ENCODE measurements around the gene MAN1B1. TPM values are rescaled to one million over a fixed set of nuclear protein-coding genes. Genes with fewer than 3 reads are reported as not detected.

Gene MAN1B1
- total RNA-seq, 1 donor from 2014 or later: 59.8 TPM

GRCh38 chr9:137052293-137052692 lies 34.5 kb upstream of the MAN1B1 start:
- no peak for TF ChIP-seq CTCF (IDR thresholded peaks at IDR 0.05; ENCODE audit: partially characterized antibody, unreplicated experiment)
- H3K9me3 Mint-ChIP-seq (ENCODE audit: unreplicated experiment): no peaks in the 10 kb centered on the region
- H3K36me3 Mint-ChIP-seq (ENCODE audit: unreplicated experiment): no peaks in the 10 kb centered on the region
- peaks cover 2% of the 10 kb centered on the region for H3K4me1 Mint-ChIP-seq (ENCODE audit: low read depth, unreplicated experiment)
- peaks cover 9% of the 10 kb centered on the region for H3K27me3 Mint-ChIP-seq (ENCODE audit: unreplicated experiment)
- no peak overlapping the region for H3K4me3 Mint-ChIP-seq (ENCODE audit: unreplicated experiment)
- H3K27ac Mint-ChIP-seq (ENCODE audit: unreplicated experiment): no peak overlapping the region
- no peak for DNase-seq

GRCh38 chr9:137052998-137053943 lies 33.5 kb upstream of the MAN1B1 start:
- Mint-ChIP-seq H3K36me3 (ENCODE audit: unreplicated experiment) (no peaks in the 10 kb centered on the region), H3K27ac (ENCODE audit: unreplicated experiment) (no peak overlapping the region), H3K4me3 (ENCODE audit: unreplicated experiment) (no peak overlapping the region), H3K9me3 (ENCODE audit: unreplicated experiment) (peaks cover 4% of the 10 kb centered on the region), H3K4me1 (ENCODE audit: low read depth, unreplicated experiment) (peaks cover 2% of the 10 kb centered on the region), H3K27me3 (ENCODE audit: unreplicated experiment) (peaks cover 15% of the 10 kb centered on the region)
- no peak for TF ChIP-seq CTCF (IDR thresholded peaks at IDR 0.05; ENCODE audit: partially characterized antibody, unreplicated experiment)
- no peak for DNase-seq

- peaks cover 13% of the 10 kb centered on the region for H3K27me3 Mint-ChIP-seq (ENCODE audit: unreplicated experiment)
- H3K4me3 Mint-ChIP-seq (ENCODE audit: unreplicated experiment): no peak within 1 kb of the TSS
- peaks cover 4% of the 10 kb centered on the region for H3K9me3 Mint-ChIP-seq (ENCODE audit: unreplicated experiment)
- no peak for TF ChIP-seq CTCF (IDR thresholded peaks at IDR 0.05; ENCODE audit: partially characterized antibody, unreplicated experiment)
- DNase-seq: no peak
- peaks cover 2% of the 10 kb centered on the region for H3K4me1 Mint-ChIP-seq (ENCODE audit: low read depth, unreplicated experiment)
- H3K36me3 Mint-ChIP-seq (ENCODE audit: unreplicated experiment): no peaks in the 10 kb centered on the region
- no peak within 1 kb of the TSS for H3K27ac Mint-ChIP-seq (ENCODE audit: unreplicated experiment)
These were observed 32.5 kb upstream of the MAN1B1 start, which contains the start of gene ENTPD2 for GRCh38 chr9:137053944-137054931. Gene ENTPD2, minus strand, starts transcription at chr9:137054061. Its CDS starts 64 bp downstream, at chr9:137053997.

- peaks cover 2% of the 10 kb centered on the region for H3K4me1 Mint-ChIP-seq (ENCODE audit: low read depth, unreplicated experiment)
- no peak overlapping the region for H3K27ac Mint-ChIP-seq (ENCODE audit: unreplicated experiment)
- no peak overlapping the region for H3K4me3 Mint-ChIP-seq (ENCODE audit: unreplicated experiment)
- H3K9me3 Mint-ChIP-seq (ENCODE audit: unreplicated experiment): peaks cover 4% of the 10 kb centered on the region
- H3K27me3 Mint-ChIP-seq (ENCODE audit: unreplicated experiment): peaks cover 13% of the 10 kb centered on the region
- H3K36me3 Mint-ChIP-seq (ENCODE audit: unreplicated experiment): no peaks in the 10 kb centered on the region
- TF ChIP-seq CTCF (IDR thresholded peaks at IDR 0.05; ENCODE audit: partially characterized antibody, unreplicated experiment): no peak
- DNase-seq: no peak
These were observed 31.8 kb upstream of the MAN1B1 start for GRCh38 chr9:137054932-137055384.
